HG02678 (cell line): Measurements from ENCODE around the gene G6PC2.
"Not testable (repeated sequence)": the region's sequence is repeated elsewhere in the genome, so short reads cannot be mapped to it uniquely, and the experiment has no call there.

ENCODE experiments used
- ATAC-seq: cut with Tn5 transposase; IDR thresholded peaks from one replicate; pipeline ENCODE4 v1.9.1; 2021; ENCODE audit warnings: mild to moderate bottlenecking, moderate library complexity; ENCODE audit not compliant: unreplicated experiment

G6PC2 gene, protein sequence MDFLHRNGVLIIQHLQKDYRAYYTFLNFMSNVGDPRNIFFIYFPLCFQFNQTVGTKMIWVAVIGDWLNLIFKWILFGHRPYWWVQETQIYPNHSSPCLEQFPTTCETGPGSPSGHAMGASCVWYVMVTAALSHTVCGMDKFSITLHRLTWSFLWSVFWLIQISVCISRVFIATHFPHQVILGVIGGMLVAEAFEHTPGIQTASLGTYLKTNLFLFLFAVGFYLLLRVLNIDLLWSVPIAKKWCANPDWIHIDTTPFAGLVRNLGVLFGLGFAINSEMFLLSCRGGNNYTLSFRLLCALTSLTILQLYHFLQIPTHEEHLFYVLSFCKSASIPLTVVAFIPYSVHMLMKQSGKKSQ

DNA sequence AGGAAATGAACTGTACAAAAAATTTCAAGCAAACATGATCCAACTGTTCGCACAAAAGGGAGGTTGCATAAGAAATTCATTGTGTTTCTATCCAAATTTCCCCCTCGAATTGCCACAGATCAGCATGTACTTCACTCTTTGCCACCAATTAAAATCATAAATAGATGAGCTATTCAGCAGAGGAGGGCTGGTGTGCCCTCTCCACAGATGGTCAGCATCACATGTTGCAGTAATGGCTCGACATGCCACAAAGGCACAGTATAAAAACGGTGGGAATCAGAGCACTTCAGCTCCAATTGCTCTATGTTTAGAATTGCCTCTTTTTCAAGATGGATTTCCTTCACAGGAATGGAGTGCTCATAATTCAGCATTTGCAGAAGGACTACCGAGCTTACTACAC lies at the start of gene G6PC2:
Gene G6PC2, plus strand, starts transcription at position 289 of the 400 bp plus-strand sequence. Its CDS starts 41 bp downstream, at position 330.
- no peak for ATAC-seq

DNA sequence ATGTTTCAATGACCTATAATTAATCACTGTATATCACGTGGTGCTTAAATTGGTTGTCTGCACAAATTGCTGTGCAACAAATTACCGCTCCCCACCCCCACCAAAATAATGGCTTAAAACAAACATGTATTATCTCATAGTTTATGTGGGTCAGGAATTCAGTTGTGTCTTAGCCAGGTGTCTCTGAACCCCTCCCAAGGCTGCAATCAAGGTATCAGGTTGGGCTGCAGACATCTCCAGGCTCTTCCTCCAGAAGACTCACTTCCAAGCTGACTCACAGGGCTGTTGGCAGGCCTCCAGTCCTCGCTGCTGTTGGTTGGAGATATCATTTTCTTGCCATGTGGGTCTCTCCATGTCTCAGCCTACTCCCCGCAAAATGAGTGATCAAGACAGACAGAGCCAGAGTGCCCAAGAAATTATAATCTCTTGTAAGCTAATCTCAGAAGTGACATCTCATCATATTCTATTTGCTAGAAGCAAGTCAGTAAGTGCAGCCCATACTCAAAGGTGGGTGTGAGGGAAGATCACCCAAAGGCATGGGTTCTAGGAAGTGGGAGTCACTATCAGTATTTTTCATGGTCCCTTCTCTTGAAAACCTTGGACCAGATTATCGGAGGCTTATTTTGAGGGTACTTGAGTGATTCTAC lies 49.3 kb upstream of the G6PC2 start:
- ATAC-seq = no peak

DNA sequence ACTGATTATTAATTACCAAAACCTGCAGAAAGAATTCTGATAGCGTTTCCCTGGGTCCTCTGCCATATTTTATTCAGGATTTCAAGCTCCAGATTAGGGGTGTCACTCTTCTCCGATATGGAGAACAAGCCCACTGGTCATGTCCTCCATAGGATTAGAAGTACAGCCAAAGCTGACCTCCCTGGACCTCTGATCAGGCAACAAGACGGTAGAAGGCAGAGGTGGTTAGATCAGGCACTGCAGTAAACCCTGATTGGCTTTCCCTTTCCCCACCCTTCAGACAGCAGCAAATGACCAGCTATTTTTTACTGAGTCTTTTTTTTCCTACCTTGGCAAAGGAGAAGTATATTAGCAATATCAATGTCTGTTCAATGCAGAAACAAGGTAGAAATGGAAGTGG lies 48.6 kb upstream of the G6PC2 start:
- no peak for ATAC-seq

DNA sequence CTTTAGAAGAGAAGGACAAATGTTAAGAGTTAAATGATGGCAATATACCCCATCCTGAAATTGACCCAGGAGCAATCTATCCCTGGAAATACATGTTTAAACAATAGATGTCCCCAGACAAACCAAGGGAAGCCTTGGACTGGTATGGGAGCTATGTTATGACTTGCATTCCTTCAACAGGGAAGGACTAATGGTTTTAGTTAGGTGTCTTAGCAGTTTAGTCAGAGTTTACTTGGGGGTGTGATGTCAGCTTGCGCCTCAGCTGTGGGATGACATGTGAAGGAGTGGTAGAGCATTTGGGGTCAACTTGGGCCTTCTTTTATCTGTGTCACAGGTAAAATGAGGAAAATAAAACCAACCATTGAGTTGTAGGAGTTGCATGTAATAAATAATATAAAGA lies 47.6 kb upstream of the G6PC2 start:
- ATAC-seq = no peak

DNA sequence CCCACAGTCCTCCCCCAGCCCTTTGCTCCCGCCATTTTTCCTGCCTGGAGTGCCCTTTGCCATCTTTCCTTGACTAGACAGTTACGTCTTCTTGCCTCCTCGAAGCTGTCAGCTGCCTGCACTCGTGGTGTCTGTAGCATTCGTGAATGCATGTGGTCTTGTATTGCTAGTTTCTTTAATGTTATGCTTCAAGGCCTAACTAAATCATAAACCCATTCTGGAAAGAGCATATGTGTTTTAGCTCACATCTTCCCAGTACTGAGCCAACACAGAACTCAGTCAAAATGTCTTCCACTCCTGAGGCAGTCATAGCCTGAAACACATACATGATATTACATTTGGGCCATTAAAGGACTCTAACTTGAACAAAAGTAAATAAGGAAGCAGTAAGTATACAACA lies 46.4 kb upstream of the G6PC2 start:
- no peak for ATAC-seq

DNA sequence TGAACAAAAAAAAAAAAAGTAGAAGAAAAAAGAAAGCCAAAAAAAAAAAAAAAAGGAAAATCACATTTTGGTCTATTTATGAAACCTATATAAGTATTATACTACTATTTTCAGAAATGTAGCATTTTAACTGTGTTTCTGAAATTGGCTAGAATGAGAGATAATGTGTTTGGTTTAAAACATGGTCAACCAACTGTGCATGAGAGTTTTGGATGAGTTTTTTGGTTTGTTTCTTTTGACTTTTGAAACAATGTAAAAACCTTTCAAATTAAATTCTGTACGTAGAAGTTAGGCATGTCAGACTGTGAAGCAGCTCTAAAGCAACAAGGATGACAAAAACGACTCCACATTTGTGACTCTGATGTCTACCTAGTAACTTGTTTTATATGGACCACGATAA lies 45.5 kb upstream of the G6PC2 start:
- ATAC-seq = no peak

DNA sequence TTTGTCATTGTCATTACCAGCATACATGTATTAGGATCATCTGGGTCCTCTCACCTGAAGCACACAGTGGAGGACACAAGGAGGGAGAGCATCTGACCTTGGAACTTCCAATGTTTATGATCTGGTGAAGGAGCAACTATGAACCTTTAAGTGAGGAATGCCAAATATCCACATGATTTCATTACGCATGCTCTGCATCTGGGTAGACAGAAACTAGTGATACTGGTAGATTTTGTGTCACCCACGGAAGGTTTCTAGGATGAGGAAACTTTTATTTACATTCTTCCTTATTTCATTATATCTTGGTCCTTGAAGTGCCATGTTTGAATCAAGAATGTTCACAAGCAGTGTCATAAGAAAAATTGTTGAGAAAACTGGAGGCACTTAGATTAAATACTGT lies 42.9 kb upstream of the G6PC2 start:
- no peak for ATAC-seq

DNA sequence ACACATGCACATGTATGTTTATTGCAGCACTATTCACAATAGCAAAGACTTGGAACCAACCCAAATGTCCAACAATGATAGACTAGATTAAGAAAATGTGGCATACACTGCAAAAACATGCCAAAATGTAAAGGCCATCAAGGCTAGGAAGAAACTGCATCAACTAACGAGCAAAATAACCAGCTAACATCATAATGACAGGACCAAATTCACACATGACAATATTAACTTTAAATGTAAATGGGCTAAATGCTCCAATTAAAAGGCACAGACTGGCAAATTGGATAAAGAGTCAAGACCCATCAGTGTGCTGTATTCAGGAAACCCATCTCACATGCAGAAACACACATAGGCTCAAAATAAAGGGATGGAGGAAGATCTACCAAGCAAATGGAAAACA lies 33.9 kb upstream of the G6PC2 start:
- not testable (repeated sequence) for ATAC-seq

DNA sequence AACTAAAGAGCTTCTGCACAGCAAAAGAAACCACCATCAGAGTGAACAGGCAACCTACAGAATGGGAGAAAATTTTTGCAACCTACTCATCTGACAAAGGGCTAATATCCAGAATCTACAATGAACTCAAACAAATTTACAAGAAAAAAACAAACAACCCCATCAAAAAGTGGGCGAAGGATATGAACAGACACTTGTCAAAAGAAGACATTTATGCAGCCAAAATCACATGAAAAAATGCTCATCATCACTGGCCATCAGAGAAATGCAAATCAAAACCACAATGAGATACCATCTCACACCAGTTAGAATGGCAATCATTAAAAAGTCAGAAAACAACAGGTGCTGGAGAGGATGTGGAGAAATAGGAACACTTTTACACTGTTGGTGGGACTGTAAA lies 30.7 kb upstream of the G6PC2 start:
- ATAC-seq = not testable (repeated sequence)

DNA sequence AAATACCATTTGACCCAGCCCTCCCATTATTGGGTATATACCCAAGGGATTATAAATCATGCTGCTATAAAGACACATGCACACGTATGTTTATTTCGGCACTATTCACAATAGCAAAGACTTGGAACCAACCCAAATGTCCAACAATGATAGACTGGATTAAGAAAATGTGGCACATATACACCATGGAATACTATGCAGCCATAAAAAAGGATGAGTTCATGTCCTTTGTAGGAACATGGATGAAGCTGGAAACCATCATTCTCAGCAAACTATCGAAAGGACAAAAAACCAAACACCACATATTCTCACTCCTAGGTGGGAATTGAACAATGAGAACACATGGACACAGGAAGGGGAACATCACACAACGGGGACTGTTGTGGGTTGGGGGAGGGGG lies 30.3 kb upstream of the G6PC2 start:
- not testable (repeated sequence) for ATAC-seq

DNA sequence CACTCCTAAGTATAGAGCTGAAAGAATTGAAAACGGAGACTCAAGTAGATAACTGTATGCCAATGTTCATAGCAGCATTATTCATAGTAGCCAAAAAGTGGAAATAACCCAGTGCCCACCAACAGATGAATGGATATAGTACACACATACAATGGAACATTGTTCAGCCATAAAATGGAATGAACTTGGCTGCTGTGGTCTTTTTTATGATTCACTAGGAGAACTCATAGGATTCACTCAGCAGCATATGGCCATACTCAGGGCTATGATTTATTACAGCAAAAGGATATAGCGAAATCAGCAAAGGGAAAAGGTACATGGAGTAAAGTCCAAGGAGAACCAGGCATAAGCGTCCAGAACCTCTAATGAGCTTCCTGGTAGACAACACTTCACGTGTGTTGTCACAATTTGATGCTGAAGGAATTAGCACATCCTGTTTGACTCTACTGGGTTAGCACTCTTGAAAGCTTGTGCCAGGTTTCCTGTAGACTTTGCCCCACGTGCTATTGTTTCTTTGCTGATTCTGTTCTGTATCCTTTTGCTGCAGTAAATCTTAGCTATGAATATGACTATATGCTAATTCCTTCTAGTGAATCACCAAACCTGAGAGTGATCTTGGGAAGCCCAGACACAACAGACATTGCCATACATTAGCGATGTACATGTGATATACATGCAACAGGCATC lies 26.6 kb upstream of the G6PC2 start:
- ATAC-seq = no peak

DNA sequence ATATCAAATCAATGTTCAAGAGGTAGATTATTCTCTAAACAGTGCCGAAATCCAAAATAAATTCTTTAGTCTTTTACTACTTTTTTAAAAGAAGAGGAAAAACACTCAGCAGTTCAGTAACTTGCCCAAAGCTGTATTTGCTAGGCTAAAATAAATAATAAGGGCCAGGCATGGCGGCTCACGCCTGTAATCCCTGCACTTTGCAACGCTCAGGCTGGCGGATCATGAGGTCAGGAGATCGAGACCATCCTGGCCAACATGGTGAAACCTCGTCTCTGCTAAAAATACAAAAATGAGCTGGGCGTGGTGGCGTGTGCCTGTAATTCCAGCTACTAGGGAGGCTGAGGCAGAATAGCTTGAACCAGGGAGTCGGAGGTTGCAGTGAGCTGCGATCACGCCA lies 18.9 kb upstream of the G6PC2 start:
- ATAC-seq = not testable (repeated sequence)

DNA sequence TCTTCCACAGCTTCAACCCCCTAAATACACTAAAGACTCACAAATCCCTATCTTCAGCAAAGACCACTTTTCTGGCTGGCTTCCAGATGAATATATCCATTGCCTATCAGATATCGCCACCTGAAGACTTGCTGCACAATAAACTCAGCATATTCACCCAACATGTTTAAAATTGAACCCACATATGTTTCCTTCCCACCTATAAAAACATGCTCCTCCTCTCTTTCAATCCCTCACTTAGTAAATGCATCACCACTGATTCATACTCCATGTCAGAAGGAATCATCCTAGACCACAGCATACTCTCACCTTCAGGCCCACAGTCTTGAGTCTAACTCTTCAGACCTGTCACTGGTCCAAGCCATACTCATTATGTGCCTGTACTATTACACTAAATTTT lies 16.1 kb upstream of the G6PC2 start:
- no peak for ATAC-seq

DNA sequence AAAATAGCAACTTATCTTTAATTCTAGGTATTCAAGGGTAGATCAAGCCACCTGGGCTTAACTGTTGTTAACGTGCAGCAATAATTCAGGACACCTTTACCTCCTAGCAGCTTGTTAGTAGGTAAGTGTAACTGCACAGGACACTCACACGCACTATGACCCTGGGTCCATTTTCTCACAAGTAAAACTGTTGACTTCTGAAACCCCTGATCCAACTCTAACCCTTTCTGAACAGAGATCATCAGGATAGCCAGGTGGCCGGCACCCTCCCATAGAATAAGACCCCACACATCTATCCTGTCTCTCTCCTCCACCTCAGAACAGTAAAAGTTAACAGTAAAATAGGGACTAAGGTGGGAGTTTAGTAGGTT lies 11.5 kb upstream of the G6PC2 start:
- no peak for ATAC-seq

DNA sequence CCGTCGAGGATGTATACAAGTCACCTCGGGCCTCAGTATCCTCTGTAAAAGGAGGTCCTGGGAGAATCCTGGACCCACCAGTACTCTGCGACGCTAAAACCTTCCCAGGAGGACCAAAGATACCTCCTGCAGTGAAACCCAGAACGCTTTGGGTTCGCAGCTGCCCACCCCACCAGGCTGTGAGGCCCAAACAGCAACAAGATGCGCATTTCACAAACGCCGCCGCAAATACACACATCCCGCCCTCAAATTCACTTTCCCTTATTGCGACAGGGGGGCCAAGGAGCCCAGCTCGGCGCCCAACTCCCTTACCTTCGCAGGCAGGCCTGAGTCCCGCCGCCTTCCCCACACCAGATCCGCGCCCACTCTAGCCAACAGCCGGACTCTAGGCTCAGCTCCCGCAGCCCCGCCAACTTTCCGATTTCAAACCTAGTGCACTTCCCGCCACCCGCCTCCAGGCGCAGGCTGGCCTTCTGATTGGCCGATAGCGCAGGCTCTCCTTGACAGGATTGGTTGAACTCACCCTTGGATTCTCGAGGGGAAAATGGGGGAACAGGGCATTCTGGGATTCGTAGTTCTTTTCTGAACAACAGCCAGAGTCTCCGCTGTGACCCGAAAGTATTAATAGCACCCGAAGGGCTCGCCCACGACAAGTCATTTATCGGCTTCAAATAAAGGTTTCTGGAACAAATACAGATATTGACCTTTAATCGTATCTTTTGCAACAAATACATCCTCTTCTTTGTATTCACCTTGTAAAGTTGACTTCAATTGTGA lies 10.9 kb upstream of the G6PC2 start, which contains the start of gene SPC25:
Gene SPC25, minus strand, starts transcription at position 425 of the 777 bp plus-strand sequence. CDS start 911 bp downstream, outside the sequence.
- peak; percentile 100 for ATAC-seq

DNA sequence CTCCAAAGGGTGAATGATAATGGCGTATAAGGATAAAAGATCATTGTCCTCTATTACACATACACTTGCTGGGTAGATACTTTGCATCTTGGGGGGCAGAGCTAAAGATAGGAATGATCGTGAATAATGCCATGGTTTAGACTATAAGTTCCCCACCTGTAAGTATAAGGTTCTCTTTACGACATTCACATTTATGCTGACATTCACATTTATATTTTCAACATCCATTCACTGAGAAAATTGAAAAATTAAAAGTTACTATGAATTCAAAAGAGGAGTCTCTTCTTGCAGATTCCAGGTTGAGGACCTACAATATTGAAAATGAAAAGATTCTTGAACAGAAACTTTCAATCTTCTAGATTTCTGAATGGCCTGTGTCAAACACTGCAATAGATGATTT lies 8.8 kb upstream of the G6PC2 start:
- ATAC-seq = no peak

DNA sequence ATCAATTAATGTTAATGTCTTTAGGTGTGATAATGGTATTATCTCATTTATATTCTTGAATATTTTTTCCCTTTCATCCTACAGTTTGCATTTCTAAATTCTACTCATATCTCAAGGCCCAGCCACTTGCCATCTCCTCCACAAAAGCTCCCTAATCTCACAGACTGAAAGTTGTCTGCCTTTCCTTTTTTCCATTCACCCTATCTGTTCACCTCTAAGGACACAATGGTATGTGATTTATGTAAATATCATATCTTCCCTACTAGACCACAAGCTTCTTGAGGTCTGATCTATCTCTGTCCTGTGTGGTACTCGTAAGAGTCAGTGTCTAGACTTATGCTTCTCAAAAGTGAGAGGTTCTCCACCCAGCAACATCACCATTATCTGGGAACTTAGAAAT lies 7.0 kb upstream of the G6PC2 start:
- no peak for ATAC-seq

DNA sequence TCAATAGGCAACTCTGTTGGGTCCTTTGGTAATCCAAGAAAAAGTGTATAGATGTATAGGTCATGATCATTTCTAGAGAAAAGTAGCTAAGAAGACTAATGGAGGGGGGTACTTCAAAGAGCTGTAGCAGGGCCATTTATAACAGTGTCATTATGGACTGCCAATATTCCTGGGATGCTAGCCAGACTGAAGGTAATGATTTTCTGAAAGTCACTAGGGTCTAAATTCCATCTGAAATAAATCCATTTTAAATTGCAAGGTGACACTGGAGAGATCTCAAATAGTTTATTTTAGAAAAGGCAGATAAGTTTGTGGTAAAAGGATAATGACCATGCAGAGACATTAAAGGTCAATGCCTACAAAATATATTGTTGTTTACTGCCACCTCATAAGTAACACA lies 6.4 kb upstream of the G6PC2 start:
- no peak for ATAC-seq

DNA sequence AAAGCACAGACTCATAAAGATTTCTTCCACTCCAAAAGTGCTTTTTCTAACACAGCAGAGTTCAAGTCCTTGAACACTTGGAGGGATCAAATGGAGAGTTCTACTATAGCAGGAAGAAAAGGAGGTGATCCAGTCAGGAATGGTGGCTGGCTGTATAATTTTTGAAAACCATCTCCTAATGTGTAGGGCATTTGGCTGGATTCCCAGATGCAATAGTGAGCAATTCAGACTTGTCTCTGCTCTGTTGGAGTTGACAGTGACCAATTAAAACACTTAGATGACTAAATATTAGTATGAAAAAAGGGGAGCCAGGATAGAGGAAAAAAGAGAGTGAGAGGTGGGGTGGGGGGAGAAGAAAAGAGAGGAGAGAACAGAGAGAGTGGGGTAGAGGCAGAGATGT lies 5.3 kb upstream of the G6PC2 start:
- no peak for ATAC-seq

DNA sequence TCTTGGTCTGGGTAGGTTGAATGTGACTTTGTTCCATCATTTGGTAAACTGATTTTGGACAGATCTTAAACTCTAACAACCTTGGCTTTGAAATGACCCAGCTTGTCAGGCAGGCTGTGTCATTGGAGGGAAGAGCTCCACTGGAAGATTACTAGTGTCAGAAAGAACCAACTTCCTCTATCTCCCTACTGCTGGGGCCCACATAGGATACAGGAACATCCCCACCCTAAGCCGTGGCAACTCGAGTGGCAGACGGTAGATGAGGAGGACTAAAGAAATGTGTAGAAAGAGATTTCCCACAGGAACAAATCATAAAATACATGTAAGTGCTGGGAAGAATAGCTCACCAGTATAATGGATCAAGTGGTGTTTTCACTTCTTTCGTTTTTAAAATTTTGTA lies 4.3 kb upstream of the G6PC2 start:
- no peak for ATAC-seq

DNA sequence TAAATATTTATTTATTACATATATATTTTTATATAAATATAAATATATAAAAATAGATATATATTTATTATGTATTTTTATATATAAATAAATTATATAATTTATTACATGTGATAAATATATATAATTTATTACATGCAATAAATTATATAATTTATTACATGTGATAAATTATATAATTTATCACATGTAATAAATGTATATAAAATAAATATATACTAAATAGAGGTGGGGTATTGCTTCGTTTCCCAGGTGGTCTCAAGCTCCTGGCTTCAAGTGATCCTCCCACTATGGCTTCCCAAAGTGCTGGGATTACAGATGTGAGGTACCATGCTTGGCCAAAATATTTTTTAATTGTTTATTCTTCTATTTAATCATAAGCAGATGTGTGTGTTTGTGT lies 3.6 kb upstream of the G6PC2 start:
- ATAC-seq = no peak
